PC-3 (cell line): ENCODE results near the gene TMEM60. TPM values are rescaled to one million over a fixed set of nuclear protein-coding genes. Genes with fewer than 3 reads are reported as not detected.

Source experiments
- ATAC-seq: fragments of 200-7000 bp; cut with Tn5 transposase; 2 replicates; pipeline ENCODE4 v1.9.1; 2020; ENCODE audit warnings: mild to moderate bottlenecking, moderate library complexity
- BruUV-seq: library from RNA; stranded (reverse); fragments of 400-500 nt; replicated peaks from 2 replicates; lab custom pipeline; 2021; lab: Mats Ljungman, UMichigan
- CTCF ChIA-PET: fragments of 300-600 bp; sonication (Branson Sonifier 250); formaldehyde crosslinking; loops from one replicate; lab custom pipeline; 2022; ENCODE audit warnings: antibody characterized with exemption; lab: Charles Lee
- POLR2A ChIA-PET: fragments of 300-600 bp; sonication (Branson Sonifier 250); formaldehyde crosslinking; loops from one replicate; lab custom pipeline; 2022; ENCODE audit warnings: antibody characterized with exemption; ENCODE audit not compliant: unreplicated experiment; lab: Charles Lee
- DNase-seq: peaks from one replicate; pipeline ENCODE4 v3.0.0-alpha.2; 2015
- H2AFZ ChIP-seq: fragments of 300-600 bp; sonication (generic); 2 replicates; pipeline ENCODE4 v1.6.0; 2016; ENCODE audit warnings: antibody characterized with exemption, low read length
- H3F3A ChIP-seq: fragments of 300-600 bp; sonication (generic); one replicate; pipeline ENCODE4 v1.6.0; 2017; ENCODE audit warnings: antibody characterized with exemption, low read length, control low read depth, mild to moderate bottlenecking; ENCODE audit not compliant: unreplicated experiment
- H3K27ac ChIP-seq: fragments of 300-600 bp; sonication (generic); 2 replicates; pipeline ENCODE4 v1.5.1; 2016; ENCODE audit warnings: mild to moderate bottlenecking, low read length
- H3K27me3 ChIP-seq: fragments of 300-600 bp; sonication (generic); 2 replicates; pipeline ENCODE4 v1.6.1; 2016; ENCODE audit warnings: low read length, mixed read lengths
- H3K36me3 ChIP-seq: fragments of 300-600 bp; sonication (generic); 2 replicates; pipeline ENCODE4 v1.6.1; 2016; ENCODE audit warnings: low read depth, mixed run types, low read length, mixed read lengths
- H3K4me1 ChIP-seq: fragments of 300-600 bp; sonication (generic); 2 replicates; pipeline ENCODE4 v1.5.1; 2016; ENCODE audit warnings: low read length; ENCODE audit not compliant: insufficient read depth
- H3K4me2 ChIP-seq: fragments of 300-600 bp; sonication (generic); 2 replicates; pipeline ENCODE4 v1.6.0; 2016; ENCODE audit warnings: low read length
- H3K4me3 ChIP-seq: fragments of 300-600 bp; sonication (generic); 2 replicates; pipeline ENCODE4 v1.5.1; 2016; ENCODE audit warnings: mild to moderate bottlenecking, low read length, mixed read lengths
- H3K79me2 ChIP-seq: fragments of 300-600 bp; sonication (generic); 2 replicates; pipeline ENCODE4 v1.6.1; 2017; ENCODE audit warnings: low read length, mixed read lengths
- H3K9ac ChIP-seq: fragments of 300-600 bp; sonication (generic); 2 replicates; pipeline ENCODE4 v1.6.0; 2016; ENCODE audit warnings: mild to moderate bottlenecking, low read length
- H3K9me2 ChIP-seq: fragments of 300-600 bp; sonication (generic); replicated peaks from 2 replicates; pipeline ENCODE4 v1.6.1; 2016; ENCODE audit warnings: mixed run types, low read length, mixed read lengths
- H3K9me3 ChIP-seq: fragments of 300-600 bp; sonication (generic); 2 replicates; pipeline ENCODE4 v1.6.1; 2016; ENCODE audit warnings: low read length, mixed read lengths
- H4K20me1 ChIP-seq: fragments of 300-600 bp; sonication (generic); 2 replicates; pipeline ENCODE4 v1.6.1; 2016; ENCODE audit warnings: low read length, mixed read lengths
- EZH2 ChIP-seq: fragments of 300-600 bp; sonication (generic); IDR thresholded peaks from one replicate; pipeline ENCODE4 v1.6.1; 2017; ENCODE audit warnings: antibody characterized with exemption, mild to moderate bottlenecking, low read length; ENCODE audit not compliant: unreplicated experiment
- EZH2phosphoT487 ChIP-seq: fragments of 300-600 bp; sonication (generic); IDR thresholded peaks from 2 replicates; pipeline ENCODE4 v1.6.1; 2018; ENCODE audit warnings: mild to moderate bottlenecking, antibody characterized with exemption, low read length, borderline replicate concordance
- intact Hi-C: fragments of 100-400 bp; cut with micrococcal nuclease; formaldehyde crosslinking; loops from 2 replicates; pipeline ENCODE4 v1.9.0; 2023
- total RNA-seq: library from RNA; depleted of rRNA; stranded (reverse); fragments of >200 nt; gene quantifications from 2 replicates; pipeline ENCODE4 v1.2.3, GENCODE V29; 2014
- TF ChIP-seq, protein P1 (sequence below): fragments of 300-600 bp; sonication (generic); conservative IDR thresholded peaks from 2 replicates; pipeline ENCODE4 v1.5.1; 2017; ENCODE audit warnings: antibody characterized with exemption, low read depth, mild to moderate bottlenecking, low read length

Gene TMEM60
- total RNA-seq, 1 experiment from 2014 or later: 8.1 TPM

DNA sequence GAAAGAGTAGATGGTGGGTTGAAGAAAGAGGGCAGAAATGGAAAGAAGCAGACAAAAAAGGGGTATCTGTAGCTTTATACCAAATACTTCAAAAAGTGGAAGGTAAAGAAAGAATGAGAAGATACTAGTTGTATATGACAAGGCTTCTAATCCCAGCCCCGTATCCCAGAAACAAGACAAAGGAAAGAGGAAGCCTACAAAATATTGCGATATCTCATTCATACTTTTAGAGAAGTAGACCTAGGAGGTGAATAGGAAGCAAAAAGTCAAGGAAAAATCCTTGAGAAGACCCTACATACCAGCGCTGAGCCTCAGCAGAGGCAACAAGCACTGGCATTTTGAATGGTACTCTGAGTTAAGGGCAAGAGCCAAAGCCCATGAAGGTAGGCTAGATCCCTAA is 26.9 kb upstream of the TMEM60 start:
- CTCF ChIA-PET: no interaction called here
- intact Hi-C loops: no loop called here
- H4K20me1 ChIP-seq: no peaks in the 10 kb centered on the region

DNA sequence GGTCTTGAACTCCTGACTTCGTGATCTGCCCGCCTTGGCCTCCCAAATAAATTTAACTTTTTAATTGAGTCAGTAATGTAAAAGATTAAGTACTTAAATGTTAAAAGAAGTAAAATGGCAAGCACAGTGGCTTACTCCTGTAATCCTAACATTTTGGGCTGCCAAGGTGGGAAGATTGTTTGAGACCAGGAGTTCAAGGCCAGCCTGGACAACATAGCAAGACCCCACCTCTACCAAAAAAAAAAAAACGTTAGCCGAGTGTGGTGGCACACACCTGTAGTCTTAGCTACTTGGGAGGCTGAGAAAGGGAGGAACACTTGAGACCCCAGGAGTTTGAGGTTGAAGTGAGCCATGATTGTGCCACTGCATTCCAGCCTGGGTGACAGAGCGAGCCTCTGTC is 26.4 kb upstream of the TMEM60 start:
- DNase-seq (no peak), ATAC-seq (no peak)
- ChIA-PET POLR2A (no interaction called here), CTCF (no interaction called here)
- BruUV-seq: no TSS peak
- Histone ChIP-seq H3K27me3 (no peaks in the 10 kb centered on the region), H3K4me1 (no peaks in the 10 kb centered on the region; the same call in 1 of the 2 replicates), H2AFZ (no peak overlapping the region), H3K79me2 (peaks cover 5% of the 10 kb centered on the region), H3K9me2 (no peaks in the 10 kb centered on the region), H3K4me2 (no peak overlapping the region), H3K9me3 (peaks cover 8% of the 10 kb centered on the region; the same call in 1 of the 2 replicates), H3K36me3 (peaks cover 13% of the 10 kb centered on the region), H4K20me1 (no peaks in the 10 kb centered on the region), H3K27ac (no peak overlapping the region), H3F3A (no peaks in the 10 kb centered on the region), H3K9ac (no peak overlapping the region), H3K4me3 (no peak overlapping the region)
- intact Hi-C loops: no loop called here
- TF ChIP-seq, protein P1, sequence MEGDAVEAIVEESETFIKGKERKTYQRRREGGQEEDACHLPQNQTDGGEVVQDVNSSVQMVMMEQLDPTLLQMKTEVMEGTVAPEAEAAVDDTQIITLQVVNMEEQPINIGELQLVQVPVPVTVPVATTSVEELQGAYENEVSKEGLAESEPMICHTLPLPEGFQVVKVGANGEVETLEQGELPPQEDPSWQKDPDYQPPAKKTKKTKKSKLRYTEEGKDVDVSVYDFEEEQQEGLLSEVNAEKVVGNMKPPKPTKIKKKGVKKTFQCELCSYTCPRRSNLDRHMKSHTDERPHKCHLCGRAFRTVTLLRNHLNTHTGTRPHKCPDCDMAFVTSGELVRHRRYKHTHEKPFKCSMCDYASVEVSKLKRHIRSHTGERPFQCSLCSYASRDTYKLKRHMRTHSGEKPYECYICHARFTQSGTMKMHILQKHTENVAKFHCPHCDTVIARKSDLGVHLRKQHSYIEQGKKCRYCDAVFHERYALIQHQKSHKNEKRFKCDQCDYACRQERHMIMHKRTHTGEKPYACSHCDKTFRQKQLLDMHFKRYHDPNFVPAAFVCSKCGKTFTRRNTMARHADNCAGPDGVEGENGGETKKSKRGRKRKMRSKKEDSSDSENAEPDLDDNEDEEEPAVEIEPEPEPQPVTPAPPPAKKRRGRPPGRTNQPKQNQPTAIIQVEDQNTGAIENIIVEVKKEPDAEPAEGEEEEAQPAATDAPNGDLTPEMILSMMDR: no peak
- TF ChIP-seq EZH2phosphoT487 (no peak), EZH2 (no peak)

More for the DNA sequence above, 26.9 kb upstream of the TMEM60 start:
- Histone ChIP-seq H2AFZ (no peak overlapping the region), H3K9ac (no peak overlapping the region), H3F3A (no peaks in the 10 kb centered on the region), H3K4me3 (no peak overlapping the region), H3K4me2 (no peak overlapping the region), H3K36me3 (peaks cover 12% of the 10 kb centered on the region), H3K27ac (no peak overlapping the region), H3K79me2 (peaks cover 4% of the 10 kb centered on the region), H3K4me1 (no peaks in the 10 kb centered on the region; the same call in 1 of the 2 replicates), H3K27me3 (no peaks in the 10 kb centered on the region), H3K9me2 (no peaks in the 10 kb centered on the region), H3K9me3 (peaks cover 6% of the 10 kb centered on the region; the same call in 1 of the 2 replicates)
- TF ChIP-seq, protein P1: no peak
- no peak for TF ChIP-seq EZH2
- BruUV-seq: no TSS peak
- no peak for DNase-seq
- POLR2A ChIA-PET: no interaction called here
- ATAC-seq: no peak

DNA sequence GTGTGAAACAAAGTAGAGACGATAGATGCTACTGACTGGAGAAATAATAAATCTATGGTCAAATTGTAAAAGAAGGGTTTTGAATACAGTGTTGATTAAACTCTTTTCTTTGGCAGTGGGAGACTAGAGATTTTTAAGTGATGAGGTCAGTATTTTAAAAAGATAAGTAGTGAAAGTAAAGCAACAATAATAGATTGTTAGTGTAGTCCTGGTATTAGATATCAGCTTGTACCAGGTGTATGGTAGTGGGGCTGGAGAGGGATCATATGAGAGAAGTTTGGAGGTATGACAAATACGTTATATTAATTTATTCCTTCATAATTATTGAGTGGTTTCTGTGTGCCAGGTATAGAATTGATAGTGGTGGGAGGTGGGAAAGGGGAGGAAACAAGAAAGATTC is 25.6 kb upstream of the TMEM60 start:
- no peaks in the 10 kb centered on the region for H4K20me1 ChIP-seq
- H3K4me3 ChIP-seq: no peak overlapping the region
- H2AFZ ChIP-seq: no peak overlapping the region
- TF ChIP-seq, protein P1: no peak
- TF ChIP-seq EZH2phosphoT487: no peak
- TF ChIP-seq EZH2: no peak
- H3K9ac ChIP-seq: no peak overlapping the region
- peaks cover 15% of the 10 kb centered on the region; the same call in 1 of the 2 replicates for H3K9me3 ChIP-seq
- no peaks in the 10 kb centered on the region for H3K9me2 ChIP-seq
- POLR2A ChIA-PET: no interaction called here
- CTCF ChIA-PET: no interaction called here
- no peak for DNase-seq
- ATAC-seq: no peak
- H3K79me2 ChIP-seq: peaks cover 5% of the 10 kb centered on the region
- no peaks in the 10 kb centered on the region for H3K27me3 ChIP-seq
- H3K4me2 ChIP-seq: no peak overlapping the region
- no peaks in the 10 kb centered on the region for H3F3A ChIP-seq
- no TSS peak for BruUV-seq
- no peaks in the 10 kb centered on the region; the same call in 1 of the 2 replicates for H3K4me1 ChIP-seq
- H3K27ac ChIP-seq: no peak overlapping the region
- intact Hi-C loops: no loop called here
- peaks cover 13% of the 10 kb centered on the region for H3K36me3 ChIP-seq
